Measurements from ENCODE around the gene SYNCRIP. TPM values are rescaled to one million over a fixed set of nuclear protein-coding genes. Genes with fewer than 3 reads are reported as not detected.
A peak's percentile ranks its signal among the peaks of the same experiment; 100 is the strongest.
"Not testable (repeated sequence)": the region's sequence is repeated elsewhere in the genome, so short reads cannot be mapped to it uniquely, and the experiment has no call there.

Gene SYNCRIP
- total RNA-seq, 1 experiment from 2014 or later, result 164 TPM

- intact Hi-C loops (cut with micrococcal nuclease; ENCODE audit: unreplicated experiment), result no loop called here
- Mint-ChIP-seq H3K4me1 (ENCODE audit: low read depth, unreplicated experiment) (peaks cover 19% of the 10 kb centered on the region), H3K4me3 (ENCODE audit: low read depth, unreplicated experiment) (no peak overlapping the region), H3K27me3 (ENCODE audit: unreplicated experiment) (no peaks in the 10 kb centered on the region), H3K36me3 (ENCODE audit: insufficient read depth, unreplicated experiment) (peaks cover 85% of the 10 kb centered on the region), H3K27ac (ENCODE audit: unreplicated experiment) (no peak overlapping the region), H3K9me3 (ENCODE audit: low read depth, unreplicated experiment) (no peaks in the 10 kb centered on the region)
- no TSS peak for BruUV-seq (replicated peaks)
- no peak for DNase-seq
- CTCF ChIA-PET, result no interaction called here
- TF ChIP-seq, protein P1, sequence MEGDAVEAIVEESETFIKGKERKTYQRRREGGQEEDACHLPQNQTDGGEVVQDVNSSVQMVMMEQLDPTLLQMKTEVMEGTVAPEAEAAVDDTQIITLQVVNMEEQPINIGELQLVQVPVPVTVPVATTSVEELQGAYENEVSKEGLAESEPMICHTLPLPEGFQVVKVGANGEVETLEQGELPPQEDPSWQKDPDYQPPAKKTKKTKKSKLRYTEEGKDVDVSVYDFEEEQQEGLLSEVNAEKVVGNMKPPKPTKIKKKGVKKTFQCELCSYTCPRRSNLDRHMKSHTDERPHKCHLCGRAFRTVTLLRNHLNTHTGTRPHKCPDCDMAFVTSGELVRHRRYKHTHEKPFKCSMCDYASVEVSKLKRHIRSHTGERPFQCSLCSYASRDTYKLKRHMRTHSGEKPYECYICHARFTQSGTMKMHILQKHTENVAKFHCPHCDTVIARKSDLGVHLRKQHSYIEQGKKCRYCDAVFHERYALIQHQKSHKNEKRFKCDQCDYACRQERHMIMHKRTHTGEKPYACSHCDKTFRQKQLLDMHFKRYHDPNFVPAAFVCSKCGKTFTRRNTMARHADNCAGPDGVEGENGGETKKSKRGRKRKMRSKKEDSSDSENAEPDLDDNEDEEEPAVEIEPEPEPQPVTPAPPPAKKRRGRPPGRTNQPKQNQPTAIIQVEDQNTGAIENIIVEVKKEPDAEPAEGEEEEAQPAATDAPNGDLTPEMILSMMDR (IDR thresholded peaks at IDR 0.05; ENCODE audit: unreplicated experiment), result no peak
These were observed 10.3 kb downstream of the SYNCRIP start for GRCh38 chr6:85632164-85632942.

GRCh38 chr6:85631117-85631516 lies 11.6 kb downstream of the SYNCRIP start:
- H3K27me3 Mint-ChIP-seq (ENCODE audit: unreplicated experiment); H3K27ac Mint-ChIP-seq (ENCODE audit: unreplicated experiment); intact Hi-C loops (cut with micrococcal nuclease; ENCODE audit: unreplicated experiment); DNase-seq; H3K4me3 Mint-ChIP-seq (ENCODE audit: low read depth, unreplicated experiment); CTCF ChIA-PET; BruUV-seq (replicated peaks); H3K9me3 Mint-ChIP-seq (ENCODE audit: low read depth, unreplicated experiment): not testable (repeated sequence)
- H3K4me1 Mint-ChIP-seq (ENCODE audit: low read depth, unreplicated experiment), result peaks cover 20% of the 10 kb centered on the region
- H3K36me3 Mint-ChIP-seq (ENCODE audit: insufficient read depth, unreplicated experiment), result peaks cover 85% of the 10 kb centered on the region

DNA sequence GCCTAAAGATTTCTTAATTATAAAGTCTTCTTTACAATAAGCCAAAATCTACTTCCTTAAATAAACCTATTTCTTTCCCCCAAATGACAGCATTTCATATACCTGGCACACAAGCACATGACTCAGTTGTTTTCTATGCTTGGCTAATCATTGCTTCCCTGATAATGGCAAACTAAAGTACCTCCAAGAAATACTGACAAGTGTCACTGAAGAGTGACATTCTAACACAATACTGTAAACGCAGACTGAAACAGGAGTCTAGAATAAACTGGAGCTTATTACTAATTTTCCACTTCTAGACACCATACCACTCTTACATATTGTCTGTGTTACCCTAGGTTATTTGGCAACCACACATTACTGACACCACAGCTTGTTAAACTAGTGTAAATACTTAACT lies 14.3 kb downstream of the SYNCRIP start:
- peak overlapping the region; percentile 7 for H3K4me3 Mint-ChIP-seq (ENCODE audit: low read depth, unreplicated experiment)
- CTCF ChIA-PET, result no interaction called here
- H3K27ac Mint-ChIP-seq (ENCODE audit: unreplicated experiment), result peak overlapping the region; percentile 32
- TF ChIP-seq, protein P1 (IDR thresholded peaks at IDR 0.05; ENCODE audit: unreplicated experiment), result no peak
- peaks cover 84% of the 10 kb centered on the region for H3K36me3 Mint-ChIP-seq (ENCODE audit: insufficient read depth, unreplicated experiment)
- no peaks in the 10 kb centered on the region for H3K9me3 Mint-ChIP-seq (ENCODE audit: low read depth, unreplicated experiment)
- intact Hi-C loops (cut with micrococcal nuclease; ENCODE audit: unreplicated experiment), result no loop called here
- H3K27me3 Mint-ChIP-seq (ENCODE audit: unreplicated experiment), result no peaks in the 10 kb centered on the region
- peaks cover 37% of the 10 kb centered on the region for H3K4me1 Mint-ChIP-seq (ENCODE audit: low read depth, unreplicated experiment)
- no TSS peak for BruUV-seq (replicated peaks)
- no peak for DNase-seq

GRCh38 chr6:85620308-85620707 lies 22.4 kb downstream of the SYNCRIP start:
- TF ChIP-seq, protein P1 (IDR thresholded peaks at IDR 0.05; ENCODE audit: unreplicated experiment), result no peak
- BruUV-seq (replicated peaks), result no TSS peak
- Mint-ChIP-seq H3K27ac (ENCODE audit: unreplicated experiment) (no peak overlapping the region), H3K36me3 (ENCODE audit: insufficient read depth, unreplicated experiment) (peaks cover 89% of the 10 kb centered on the region), H3K4me1 (ENCODE audit: low read depth, unreplicated experiment) (peaks cover 9% of the 10 kb centered on the region), H3K9me3 (ENCODE audit: low read depth, unreplicated experiment) (no peaks in the 10 kb centered on the region), H3K4me3 (ENCODE audit: low read depth, unreplicated experiment) (no peak overlapping the region), H3K27me3 (ENCODE audit: unreplicated experiment) (no peaks in the 10 kb centered on the region)
- intact Hi-C loops (cut with micrococcal nuclease; ENCODE audit: unreplicated experiment), result no loop called here
- no peak for DNase-seq
- CTCF ChIA-PET, result no interaction called here

GRCh38 chr6:85614780-85615179 lies 27.9 kb downstream of the SYNCRIP start:
- H3K27ac Mint-ChIP-seq (ENCODE audit: unreplicated experiment), result peak overlapping the region; percentile 58
- peaks cover 79% of the 10 kb centered on the region for H3K36me3 Mint-ChIP-seq (ENCODE audit: insufficient read depth, unreplicated experiment)
- no peaks in the 10 kb centered on the region for H3K9me3 Mint-ChIP-seq (ENCODE audit: low read depth, unreplicated experiment)
- DNase-seq, result no peak
- CTCF ChIA-PET, result no interaction called here
- intact Hi-C loops (cut with micrococcal nuclease; ENCODE audit: unreplicated experiment), result no loop called here
- H3K4me3 Mint-ChIP-seq (ENCODE audit: low read depth, unreplicated experiment), result no peak overlapping the region
- H3K4me1 Mint-ChIP-seq (ENCODE audit: low read depth, unreplicated experiment), result peaks cover 17% of the 10 kb centered on the region
- BruUV-seq (replicated peaks), result TSS peak; percentile 9
- TF ChIP-seq, protein P1 (IDR thresholded peaks at IDR 0.05; ENCODE audit: unreplicated experiment), result no peak
- no peaks in the 10 kb centered on the region for H3K27me3 Mint-ChIP-seq (ENCODE audit: unreplicated experiment)

Data from Calu3 (cell line).